HCT116 (cell line): Measurements from ENCODE around the gene THAP8. TPM values are rescaled to one million over a fixed set of nuclear protein-coding genes. Genes with fewer than 3 reads are reported as not detected.

ENCODE experiments used
- ATAC-seq: fragments of 200-7000 bp; cut with Tn5 transposase; 2 replicates; pipeline ENCODE4 v1.9.1; 2020; ENCODE audit warnings: mild to moderate bottlenecking, moderate library complexity
- BruUV-seq: library from RNA; stranded (reverse); fragments of 400-500 nt; replicated peaks from 2 replicates; lab custom pipeline; 2021; lab: Mats Ljungman, UMichigan
- CTCF ChIA-PET: fragments of 300-600 bp; sonication (Branson Sonifier 250); formaldehyde crosslinking; loops from one replicate; lab custom pipeline; 2021; ENCODE audit warnings: antibody characterized with exemption; lab: Charles Lee
- POLR2A ChIA-PET: fragments of 300-600, 350-600 bp; sonication (Branson Sonifier 250); formaldehyde crosslinking; loops from one replicate; lab custom pipeline; 2021; ENCODE audit warnings: antibody characterized with exemption; lab: Charles Lee
- RAD21 ChIA-PET, 2 experiments: fragments of 300-600 bp; sonication (Branson Sonifier 250); formaldehyde crosslinking; loops; one replicate each; lab custom pipeline; 2023; ENCODE audit warnings: low total read pairs in 2 of 2; ENCODE audit not compliant: uncharacterized antibody in 2 of 2, unreplicated experiment in 2 of 2, low non-redundant PET in 1 of 2; lab: Charles Lee
- DNase-seq: peaks from one replicate; pipeline ENCODE4 v3.0.0-alpha.2; 2010; ENCODE audit warnings: low read depth, low spot score
- H2AFZ ChIP-seq: fragments of 200-600 bp; shearing (Covaris generic), sonication (generic); 2 replicates; pipeline ENCODE4 v1.6.1; 2017; ENCODE audit warnings: low read depth, mixed run types, mixed read lengths, antibody characterized with exemption, low read length; ENCODE audit not compliant: poor library complexity, severe bottlenecking
- H3K27ac ChIP-seq: 2 replicates; pipeline ENCODE4 v1.5.1; 2012; ENCODE audit warnings: low read depth, low read length
- H3K27me3 ChIP-seq: fragments of 200-600 bp; sonication (generic); 2 replicates; pipeline ENCODE4 v1.6.1; 2016; ENCODE audit warnings: mixed run types, low read length, mixed read lengths; ENCODE audit not compliant: insufficient read depth
- H3K36me3 ChIP-seq, 2 experiments: fragments of 200-500 bp in 1 of 2; fragments of 200-600 bp in 1 of 2; sonication (Bioruptor generic) in 1 of 2; sonication (generic) in 1 of 2; 2 replicates each; pipeline versions ENCODE4 v1.5.1 to v1.6.1; 2014 to 2016; ENCODE audit warnings: low read length in 2 of 2, inconsistent platforms in 1 of 2, mixed read lengths in 1 of 2, mixed run types in 1 of 2; ENCODE audit not compliant: insufficient read depth in 2 of 2, control insufficient read depth in 1 of 2
- H3K4me1 ChIP-seq, 2 experiments: fragments of 200-600 bp in 1 of 2; sonication (generic) in 1 of 2; 2 replicates each; pipeline versions ENCODE4 v1.5.1 to v1.6.1; 2012 to 2017; ENCODE audit warnings: low read length in 2 of 2, inconsistent platforms in 1 of 2, mild to moderate bottlenecking in 1 of 2, mixed read lengths in 1 of 2, mixed run types in 1 of 2, moderate library complexity in 1 of 2; ENCODE audit not compliant: insufficient read depth in 2 of 2, control insufficient read depth in 1 of 2
- H3K4me2 ChIP-seq: fragments of 200-600 bp; sonication (generic); 2 replicates; pipeline ENCODE4 v1.6.1; 2017; ENCODE audit warnings: mixed run types, low read length, mixed read lengths
- H3K4me3 ChIP-seq, 2 experiments: fragments of 200-600 bp in 1 of 2; sonication (generic) in 1 of 2; replicated peaks in 1 of 2; 2 replicates each; pipeline ENCODE4 v1.5.1; 2011 to 2016; ENCODE audit warnings: low read length in 2 of 2, control low read depth in 1 of 2, low read depth in 1 of 2, mild to moderate bottlenecking in 1 of 2, mixed read lengths in 1 of 2, mixed run types in 1 of 2
- H3K79me2 ChIP-seq: fragments of 200-600 bp; sonication (generic); 2 replicates; pipeline ENCODE4 v1.6.1; 2017; ENCODE audit warnings: mild to moderate bottlenecking, mixed run types, low read length, moderate library complexity, mixed read lengths; ENCODE audit not compliant: insufficient read depth
- H3K9ac ChIP-seq: fragments of 200-600 bp; sonication (generic); 2 replicates; pipeline ENCODE4 v1.6.1; 2016; ENCODE audit warnings: low read length, mixed read lengths
- H3K9me2 ChIP-seq: fragments of 200-600 bp; sonication (generic), shearing (Covaris generic); 2 replicates; pipeline ENCODE4 v1.6.1; 2017; ENCODE audit warnings: mixed run types, mild to moderate bottlenecking, moderate library complexity; ENCODE audit not compliant: insufficient read depth
- H3K9me3 ChIP-seq, 2 experiments: fragments of 200-500 bp in 1 of 2; fragments of 200-600 bp in 1 of 2; sonication (Bioruptor generic) in 1 of 2; sonication (generic) in 1 of 2; 2 replicates each; pipeline ENCODE4 v1.6.1; 2014 to 2017; ENCODE audit warnings: low read length in 2 of 2, mixed read lengths in 2 of 2, inconsistent platforms in 1 of 2, low read depth in 1 of 2, mild to moderate bottlenecking in 1 of 2, mixed run types in 1 of 2, moderate library complexity in 1 of 2; ENCODE audit not compliant: control insufficient read depth in 1 of 2, insufficient read depth in 1 of 2
- H4K20me1 ChIP-seq: fragments of 200-600 bp; sonication (generic), shearing (Covaris generic); 2 replicates; pipeline ENCODE4 v1.6.1; 2017; ENCODE audit warnings: mixed run types, mild to moderate bottlenecking, moderate library complexity; ENCODE audit not compliant: insufficient read depth
- CEBPB ChIP-seq: IDR thresholded peaks from 2 replicates; pipeline ENCODE4 v1.6.1; 2012; ENCODE audit warnings: low read depth
- EGR1 ChIP-seq: IDR thresholded peaks from 2 replicates; pipeline ENCODE4 v1.6.1; 2012; ENCODE audit warnings: low read depth
- ELF1 ChIP-seq: IDR thresholded peaks from 2 replicates; pipeline ENCODE4 v1.6.1; 2012; ENCODE audit warnings: low read depth, borderline replicate concordance
- EZH2 ChIP-seq: fragments of 200-600 bp; sonication (generic); IDR thresholded peaks from 2 replicates; pipeline ENCODE4 v1.6.1; 2017; ENCODE audit warnings: antibody characterized with exemption, mixed run types
- EZH2phosphoT487 ChIP-seq: fragments of 200-600 bp; IDR thresholded peaks from 2 replicates; pipeline ENCODE4 v1.6.1; 2018; ENCODE audit warnings: antibody characterized with exemption, borderline replicate concordance
- FOSL1 ChIP-seq: IDR thresholded peaks from 2 replicates; pipeline ENCODE4 v1.6.1; 2012; ENCODE audit warnings: low read depth
- JUND ChIP-seq: IDR thresholded peaks from 2 replicates; pipeline ENCODE4 v1.6.1; 2012
- POLR2AphosphoS5 ChIP-seq: IDR thresholded peaks from 2 replicates; pipeline ENCODE4 v1.6.1; 2011; ENCODE audit warnings: mild to moderate bottlenecking, low read depth, low read length, moderate library complexity
- RAD21 ChIP-seq: IDR thresholded peaks from 2 replicates; pipeline ENCODE4 v1.6.1; 2012; ENCODE audit warnings: low read depth, mild to moderate bottlenecking
- SP1 ChIP-seq: IDR thresholded peaks from 2 replicates; pipeline ENCODE4 v1.6.1; 2012; ENCODE audit warnings: low read depth
- SRF ChIP-seq: IDR thresholded peaks from 2 replicates; pipeline ENCODE4 v1.6.1; 2012; ENCODE audit warnings: low read depth
- YY1 ChIP-seq: IDR thresholded peaks from 2 replicates; pipeline ENCODE4 v1.6.1; 2011; ENCODE audit warnings: low read length, low read depth, moderate library complexity, mild to moderate bottlenecking; ENCODE audit not compliant: insufficient replicate concordance; ENCODE audit errors: extremely low read depth
- intact Hi-C: fragments of 100-400 bp; cut with micrococcal nuclease; formaldehyde crosslinking; loops from 2 replicates; pipeline ENCODE4 v1.10.0; 2022
- total RNA-seq: library from RNA; stranded (reverse); gene quantifications from one replicate; pipeline ENCODE4 v1.2.1, GENCODE V29; 2021; ENCODE audit not compliant: unreplicated experiment
- TF ChIP-seq, protein P1 (sequence below): IDR thresholded peaks from 2 replicates; pipeline ENCODE4 v1.6.1; 2012
- TF ChIP-seq, protein P2 (sequence below): IDR thresholded peaks from 2 replicates; pipeline ENCODE4 v1.6.1; 2012; ENCODE audit warnings: low read depth
- TF ChIP-seq, protein P3 (sequence below), 3 experiments: fragments of 200-600 bp in 1 of 3; sonication (generic) in 1 of 3; IDR thresholded peaks in 2 of 3; conservative IDR thresholded peaks in 1 of 3; 2 replicates each; pipeline ENCODE4 v1.5.1; 2012 to 2017; ENCODE audit warnings: low read depth in 2 of 3, low read length in 2 of 3, antibody characterized with exemption in 1 of 3, borderline replicate concordance in 1 of 3, control low read depth in 1 of 3, mild to moderate bottlenecking in 1 of 3, mixed read lengths in 1 of 3, mixed run types in 1 of 3, moderate library complexity in 1 of 3; ENCODE audit not compliant: insufficient read depth in 1 of 3

THAP8 gene
- total RNA-seq, 1 experiment from 2014 or later: 1.7 TPM

DNA sequence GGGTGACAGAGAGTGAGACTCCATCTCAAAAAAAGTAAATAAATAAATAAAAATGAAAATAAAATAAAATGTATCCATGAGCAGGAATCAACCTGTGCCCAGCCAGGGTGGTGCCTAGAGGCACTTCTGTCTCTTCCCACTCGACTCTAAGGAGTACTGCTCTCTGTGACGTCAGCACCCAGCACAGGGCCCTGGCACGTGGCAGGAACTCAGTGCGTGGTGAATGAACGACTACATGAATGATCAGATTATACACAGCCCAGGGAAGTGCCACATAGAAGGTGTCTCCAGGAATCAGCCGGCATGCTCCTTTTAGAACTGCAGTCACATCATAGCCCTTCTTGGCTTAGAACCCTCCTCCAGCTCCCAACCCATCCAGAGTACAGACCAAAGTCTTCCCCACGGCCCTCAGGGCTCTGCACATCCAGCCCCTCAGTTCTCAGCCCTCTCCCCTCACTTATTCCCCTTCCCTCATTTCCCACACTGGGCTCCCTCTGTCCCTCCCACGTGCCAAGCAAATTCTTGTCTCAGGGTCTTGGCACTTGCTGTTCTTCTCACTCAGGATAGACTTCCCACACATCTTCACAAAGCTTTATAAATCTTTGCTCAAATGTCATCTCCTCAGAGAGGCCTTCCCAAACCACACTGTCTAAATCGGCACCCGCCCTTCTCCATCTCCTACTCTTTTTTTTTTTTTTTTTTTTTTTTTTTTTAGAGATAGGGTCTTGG lies 25.6 kb downstream of the THAP8 start:
- CTCF ChIA-PET: no interaction called here

DNA sequence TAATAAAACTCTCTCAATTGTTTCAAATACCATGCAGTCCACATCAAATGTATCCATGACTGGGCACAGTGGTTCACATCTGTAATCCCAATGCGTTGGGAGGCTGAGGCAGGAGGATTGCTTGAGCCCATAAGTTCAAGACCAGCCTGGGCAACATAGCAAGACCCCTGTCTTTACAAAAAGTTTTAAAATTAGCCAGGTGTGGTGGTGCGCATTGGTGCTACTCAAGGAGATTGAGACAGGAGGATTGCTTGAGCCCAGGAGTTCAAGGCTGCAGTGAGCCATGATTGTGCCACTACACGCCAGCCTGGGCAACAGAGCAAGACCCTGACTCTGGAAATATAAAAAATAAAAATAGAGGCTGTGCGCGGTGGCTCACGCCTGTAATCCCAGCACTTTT lies 26.4 kb downstream of the THAP8 start:
- Histone ChIP-seq H3K9ac (no peak overlapping the region), H3K27ac (no peak overlapping the region), H2AFZ (no peak overlapping the region), H3K27me3 (no peaks in the 10 kb centered on the region), H3K4me2 (no peak overlapping the region), H3K36me3 (peaks cover 0 to 19% of the 10 kb centered on the region in 2 experiments; a peak in 1 of 4 replicates), H3K4me3 (no peak overlapping the region), H3K79me2 (no peaks in the 10 kb centered on the region), H4K20me1 (no peaks in the 10 kb centered on the region), H3K9me2 (no peaks in the 10 kb centered on the region), H3K9me3 (no peaks in the 10 kb centered on the region), H3K4me1 (no peaks in the 10 kb centered on the region)
- ChIA-PET RAD21 (no interaction called here), CTCF (no interaction called here), POLR2A (no interaction called here)
- ATAC-seq (no peak), DNase-seq (no peak)
- intact Hi-C loops: no loop called here
- BruUV-seq: no TSS peak
- TF ChIP-seq YY1 (no peak), JUND (no peak), EGR1 (no peak), FOSL1 (no peak), EZH2phosphoT487 (no peak), SP1 (no peak), EZH2 (no peak), ELF1 (no peak), POLR2AphosphoS5 (no peak), SRF (no peak), CEBPB (no peak), RAD21 (no peak)
- TF ChIP-seq, protein P1, sequence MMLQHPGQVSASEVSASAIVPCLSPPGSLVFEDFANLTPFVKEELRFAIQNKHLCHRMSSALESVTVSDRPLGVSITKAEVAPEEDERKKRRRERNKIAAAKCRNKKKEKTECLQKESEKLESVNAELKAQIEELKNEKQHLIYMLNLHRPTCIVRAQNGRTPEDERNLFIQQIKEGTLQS: no peak
- TF ChIP-seq, protein P2, sequence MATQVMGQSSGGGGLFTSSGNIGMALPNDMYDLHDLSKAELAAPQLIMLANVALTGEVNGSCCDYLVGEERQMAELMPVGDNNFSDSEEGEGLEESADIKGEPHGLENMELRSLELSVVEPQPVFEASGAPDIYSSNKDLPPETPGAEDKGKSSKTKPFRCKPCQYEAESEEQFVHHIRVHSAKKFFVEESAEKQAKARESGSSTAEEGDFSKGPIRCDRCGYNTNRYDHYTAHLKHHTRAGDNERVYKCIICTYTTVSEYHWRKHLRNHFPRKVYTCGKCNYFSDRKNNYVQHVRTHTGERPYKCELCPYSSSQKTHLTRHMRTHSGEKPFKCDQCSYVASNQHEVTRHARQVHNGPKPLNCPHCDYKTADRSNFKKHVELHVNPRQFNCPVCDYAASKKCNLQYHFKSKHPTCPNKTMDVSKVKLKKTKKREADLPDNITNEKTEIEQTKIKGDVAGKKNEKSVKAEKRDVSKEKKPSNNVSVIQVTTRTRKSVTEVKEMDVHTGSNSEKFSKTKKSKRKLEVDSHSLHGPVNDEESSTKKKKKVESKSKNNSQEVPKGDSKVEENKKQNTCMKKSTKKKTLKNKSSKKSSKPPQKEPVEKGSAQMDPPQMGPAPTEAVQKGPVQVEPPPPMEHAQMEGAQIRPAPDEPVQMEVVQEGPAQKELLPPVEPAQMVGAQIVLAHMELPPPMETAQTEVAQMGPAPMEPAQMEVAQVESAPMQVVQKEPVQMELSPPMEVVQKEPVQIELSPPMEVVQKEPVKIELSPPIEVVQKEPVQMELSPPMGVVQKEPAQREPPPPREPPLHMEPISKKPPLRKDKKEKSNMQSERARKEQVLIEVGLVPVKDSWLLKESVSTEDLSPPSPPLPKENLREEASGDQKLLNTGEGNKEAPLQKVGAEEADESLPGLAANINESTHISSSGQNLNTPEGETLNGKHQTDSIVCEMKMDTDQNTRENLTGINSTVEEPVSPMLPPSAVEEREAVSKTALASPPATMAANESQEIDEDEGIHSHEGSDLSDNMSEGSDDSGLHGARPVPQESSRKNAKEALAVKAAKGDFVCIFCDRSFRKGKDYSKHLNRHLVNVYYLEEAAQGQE: no peak
- TF ChIP-seq, protein P3, sequence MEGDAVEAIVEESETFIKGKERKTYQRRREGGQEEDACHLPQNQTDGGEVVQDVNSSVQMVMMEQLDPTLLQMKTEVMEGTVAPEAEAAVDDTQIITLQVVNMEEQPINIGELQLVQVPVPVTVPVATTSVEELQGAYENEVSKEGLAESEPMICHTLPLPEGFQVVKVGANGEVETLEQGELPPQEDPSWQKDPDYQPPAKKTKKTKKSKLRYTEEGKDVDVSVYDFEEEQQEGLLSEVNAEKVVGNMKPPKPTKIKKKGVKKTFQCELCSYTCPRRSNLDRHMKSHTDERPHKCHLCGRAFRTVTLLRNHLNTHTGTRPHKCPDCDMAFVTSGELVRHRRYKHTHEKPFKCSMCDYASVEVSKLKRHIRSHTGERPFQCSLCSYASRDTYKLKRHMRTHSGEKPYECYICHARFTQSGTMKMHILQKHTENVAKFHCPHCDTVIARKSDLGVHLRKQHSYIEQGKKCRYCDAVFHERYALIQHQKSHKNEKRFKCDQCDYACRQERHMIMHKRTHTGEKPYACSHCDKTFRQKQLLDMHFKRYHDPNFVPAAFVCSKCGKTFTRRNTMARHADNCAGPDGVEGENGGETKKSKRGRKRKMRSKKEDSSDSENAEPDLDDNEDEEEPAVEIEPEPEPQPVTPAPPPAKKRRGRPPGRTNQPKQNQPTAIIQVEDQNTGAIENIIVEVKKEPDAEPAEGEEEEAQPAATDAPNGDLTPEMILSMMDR (IDR thresholded peaks at IDR 0.05 in 2 of 3, conservative IDR thresholded peaks at IDR 0.05 in 1 of 3; ENCODE audit: borderline replicate concordance in 1 of 3, insufficient read depth in 1 of 3, low read depth in 2 of 3, low read length in 2 of 3): no peak

More for the DNA sequence above, 25.6 kb downstream of the THAP8 start:
- Histone ChIP-seq H3K4me2 (no peak overlapping the region), H3K36me3 (peaks cover 0 to 15% of the 10 kb centered on the region in 2 experiments; a peak in 1 of 4 replicates), H2AFZ (no peak overlapping the region), H3K27me3 (no peaks in the 10 kb centered on the region), H3K9ac (no peak overlapping the region), H3K9me2 (no peaks in the 10 kb centered on the region), H3K9me3 (no peaks in the 10 kb centered on the region), H3K27ac (no peak overlapping the region), H3K4me1 (no peaks in the 10 kb centered on the region), H3K79me2 (no peaks in the 10 kb centered on the region), H3K4me3 (no peak overlapping the region), H4K20me1 (no peaks in the 10 kb centered on the region)
- ChIA-PET RAD21 (no interaction called here), POLR2A (no interaction called here)
- no peak for DNase-seq
- intact Hi-C loops: no loop called here
- ATAC-seq: no peak
- TF ChIP-seq CEBPB (no peak), ELF1 (no peak), SP1 (no peak)
- BruUV-seq: no TSS peak
